Retinal pigment epithelial cell (primary cell): Measurements from ENCODE around the gene DNAJC1.

Experiments
- DNase-seq: peaks from one replicate; pipeline ENCODE4 v3.0.0-alpha.2; 2010; ENCODE audit warnings: low read depth
- H3K4me3 ChIP-seq: 2 replicates; pipeline ENCODE4 v1.5.1; 2011; ENCODE audit warnings: mild to moderate bottlenecking, low read length, control low read depth, moderate library complexity
- CTCF ChIP-seq: conservative IDR thresholded peaks from 2 replicates; pipeline ENCODE4 v1.5.1; 2011; ENCODE audit warnings: low read depth, low read length, control low read depth, inconsistent platforms

DNAJC1 gene

GRCh38 chr10:22005763-22006162, 2.2 kb upstream of the DNAJC1 start:
- no peak overlapping the region for H3K4me3 ChIP-seq
- no peak for DNase-seq
- no peak for TF ChIP-seq CTCF

GRCh38 chr10:22003964-22004281, 393 bp upstream of the DNAJC1 start:
- peak overlapping the region; percentile 79 for H3K4me3 ChIP-seq
- no peak for TF ChIP-seq CTCF
- no peak for DNase-seq

GRCh38 chr10:22002591-22003176, 846 bp downstream of the DNAJC1 start:
- TF ChIP-seq CTCF, result no peak
- peak overlapping the region; percentile 79 for H3K4me3 ChIP-seq
- DNase-seq, result no peak

- DNase-seq, result no peak
- TF ChIP-seq CTCF, result no peak
- no peak overlapping the region for H3K4me3 ChIP-seq
Measured at GRCh38 chr10:21995557-21995956, 8.0 kb downstream of the DNAJC1 start.

- no peak overlapping the region for H3K4me3 ChIP-seq
- no peak for DNase-seq
- peak; percentile 29 for TF ChIP-seq CTCF
Measured at GRCh38 chr10:21993360-21994001, 10.0 kb downstream of the DNAJC1 start.

- no peak overlapping the region for H3K4me3 ChIP-seq
- no peak for TF ChIP-seq CTCF
- DNase-seq, result no peak
Measured at GRCh38 chr10:21991785-21992184, 11.7 kb downstream of the DNAJC1 start.

- no peak for DNase-seq
- H3K4me3 ChIP-seq, result no peak overlapping the region
- no peak for TF ChIP-seq CTCF
Measured at GRCh38 chr10:21990449-21990848, 13.1 kb downstream of the DNAJC1 start.
